ENCODE data around the gene TRPM8.
"Not testable (repeated sequence)": the region's sequence is repeated elsewhere in the genome, so short reads cannot be mapped to it uniquely, and the experiment has no call there.

TRPM8 gene

DNA sequence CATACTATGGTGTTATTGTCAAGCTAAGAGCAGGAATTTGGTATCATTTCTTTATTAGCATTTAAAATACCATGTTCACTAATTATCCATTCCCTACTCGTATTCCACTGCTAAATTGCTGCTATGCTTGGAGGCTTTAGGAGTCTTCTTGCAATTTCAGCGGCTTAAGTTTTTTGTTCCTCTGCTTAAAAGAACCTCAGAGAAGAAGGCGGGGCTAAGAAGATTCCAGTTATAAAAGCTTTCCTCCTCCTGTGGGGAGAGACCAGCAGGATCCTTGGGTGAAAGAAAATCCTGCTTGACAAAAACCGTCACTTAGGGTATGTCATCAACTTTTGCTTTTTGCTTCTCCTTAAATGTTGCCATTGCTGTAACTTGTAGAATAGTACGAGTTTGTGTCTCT is at the start of gene TRPM8:
TSS of gene TRPM8 (plus strand) at position 258 of the 400 bp plus-strand sequence. CDS start 9,165 bp downstream, outside the sequence.
- no peak for DNase-seq (ENCODE audit: low spot score)

DNA sequence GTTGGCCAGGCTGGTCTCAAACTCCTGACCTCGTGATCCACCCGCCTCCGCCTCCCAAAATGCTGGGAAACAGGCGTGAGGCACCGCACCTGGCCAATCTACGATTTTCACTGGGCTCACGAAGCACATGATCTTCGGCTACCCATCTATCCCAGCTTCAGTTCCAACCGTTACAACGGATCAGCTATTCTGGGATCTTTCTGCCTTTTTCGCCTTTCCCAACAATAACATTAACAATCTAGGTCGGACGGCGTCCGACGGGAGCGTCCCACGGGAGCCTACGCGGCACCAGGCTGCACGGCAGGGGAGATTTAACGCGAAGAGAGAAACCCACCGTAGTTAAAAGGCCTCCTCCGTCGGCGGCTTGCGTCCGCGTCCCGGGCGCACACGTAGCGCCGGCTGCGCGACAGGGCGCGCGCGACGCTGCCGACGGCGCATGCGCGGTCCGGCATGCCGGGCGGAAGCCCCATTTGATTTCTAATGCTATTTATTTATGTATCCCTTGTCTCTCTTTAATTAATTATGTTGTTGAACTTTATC is 49.1 kb upstream of the TRPM8 start, which contains the start of gene MSL3B:
TSS of gene MSL3B (minus strand) at position 394 of the 540 bp plus-strand sequence.
- peak; percentile 92 for DNase-seq (ENCODE audit: low spot score)

DNA sequence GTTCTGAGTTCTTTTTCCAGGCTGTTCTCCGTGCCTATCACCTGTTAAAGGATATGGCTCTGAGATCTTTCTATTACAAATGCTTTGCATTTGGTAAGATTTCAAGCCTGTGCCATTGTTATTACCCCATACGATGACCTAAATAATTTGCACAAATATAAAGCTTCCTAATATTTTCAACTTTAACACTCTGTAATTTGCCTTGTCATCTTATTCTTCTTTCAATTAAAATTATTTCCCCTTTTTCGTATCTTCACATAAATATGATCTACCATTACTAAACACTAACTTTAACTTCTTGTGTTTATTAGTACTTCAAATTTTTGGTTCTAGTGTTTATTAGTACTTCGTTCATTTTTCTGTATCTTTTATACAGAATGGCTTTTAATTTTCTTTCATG is 45.7 kb upstream of the TRPM8 start:
- no peak for DNase-seq (ENCODE audit: low spot score)

- DNase-seq (ENCODE audit: low spot score) = not testable (repeated sequence)
Observed at GRCh38 chr2:233872125-233872524, 45.0 kb upstream of the TRPM8 start.

- no peak for DNase-seq (ENCODE audit: low spot score)
Observed at GRCh38 chr2:233882353-233882752, 34.8 kb upstream of the TRPM8 start.

DNA sequence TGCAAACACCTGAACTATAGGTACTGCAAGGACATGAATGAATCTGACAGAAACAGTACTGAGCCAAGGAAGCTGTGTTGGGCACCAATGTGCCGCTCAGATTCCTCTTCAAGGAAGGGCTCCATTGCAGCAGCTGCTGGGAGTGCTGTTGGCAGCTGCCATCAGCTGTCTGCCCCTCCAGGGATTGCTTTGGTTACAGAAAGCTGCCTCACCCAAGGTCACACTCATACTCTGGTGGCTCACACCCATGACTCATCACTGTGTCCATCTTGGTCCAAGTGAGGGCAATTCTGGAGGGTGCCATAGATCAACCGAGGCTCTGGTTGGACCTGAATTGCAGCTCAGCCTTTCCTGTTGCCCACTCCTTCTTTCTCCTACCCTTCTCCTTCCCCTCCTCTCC is 24.4 kb upstream of the TRPM8 start:
- DNase-seq (ENCODE audit: low spot score) = no peak

- DNase-seq (ENCODE audit: low spot score) = not testable (repeated sequence)
Observed at GRCh38 chr2:233896253-233896652, 20.9 kb upstream of the TRPM8 start.

- no peak for DNase-seq (ENCODE audit: low spot score)
Observed at GRCh38 chr2:233901367-233901766, 15.8 kb upstream of the TRPM8 start.

DNA sequence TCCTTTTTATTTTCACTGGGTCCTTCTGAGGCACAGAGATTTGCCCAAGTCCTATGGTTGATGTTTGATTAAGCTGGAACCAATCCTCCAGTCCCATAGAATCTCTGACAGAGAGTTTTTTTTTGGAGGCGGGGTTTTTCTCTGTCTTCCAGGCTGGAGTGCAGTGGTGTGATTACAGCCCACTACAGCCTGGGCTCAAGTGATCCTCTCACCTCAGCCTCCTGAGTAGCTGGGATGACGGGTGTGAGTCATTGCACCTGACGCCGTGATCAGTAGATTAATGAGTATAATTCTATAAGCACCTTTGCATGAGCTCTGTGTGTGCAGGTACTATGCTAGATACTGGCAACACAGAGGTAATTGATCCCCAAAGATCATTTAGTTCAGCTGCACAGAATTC is 15.3 kb upstream of the TRPM8 start:
- DNase-seq (ENCODE audit: low spot score) = no peak

GRCh38 chr2:233905945-233906344 is 11.2 kb upstream of the TRPM8 start:
- DNase-seq (ENCODE audit: low spot score) = no peak

DNA sequence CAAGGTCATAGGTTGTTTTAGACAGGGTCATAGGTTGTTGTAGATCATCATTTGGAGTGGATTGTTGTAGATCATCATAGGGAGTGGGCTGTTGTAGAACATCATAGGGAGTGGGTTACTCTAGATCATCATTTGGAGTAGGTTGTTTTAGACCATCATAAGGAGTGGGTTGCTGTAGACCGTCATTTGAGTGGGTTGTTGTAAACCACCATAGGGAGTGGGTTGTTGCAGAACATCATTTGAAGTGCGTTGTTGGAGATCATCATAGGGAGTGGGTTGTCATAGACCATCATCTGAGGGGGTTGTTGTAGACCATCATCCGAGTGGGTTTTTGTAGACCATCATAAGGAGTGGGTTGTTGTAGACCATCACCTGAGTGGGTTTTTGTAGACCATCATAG is 9.5 kb upstream of the TRPM8 start:
- no peak for DNase-seq (ENCODE audit: low spot score)

DNA sequence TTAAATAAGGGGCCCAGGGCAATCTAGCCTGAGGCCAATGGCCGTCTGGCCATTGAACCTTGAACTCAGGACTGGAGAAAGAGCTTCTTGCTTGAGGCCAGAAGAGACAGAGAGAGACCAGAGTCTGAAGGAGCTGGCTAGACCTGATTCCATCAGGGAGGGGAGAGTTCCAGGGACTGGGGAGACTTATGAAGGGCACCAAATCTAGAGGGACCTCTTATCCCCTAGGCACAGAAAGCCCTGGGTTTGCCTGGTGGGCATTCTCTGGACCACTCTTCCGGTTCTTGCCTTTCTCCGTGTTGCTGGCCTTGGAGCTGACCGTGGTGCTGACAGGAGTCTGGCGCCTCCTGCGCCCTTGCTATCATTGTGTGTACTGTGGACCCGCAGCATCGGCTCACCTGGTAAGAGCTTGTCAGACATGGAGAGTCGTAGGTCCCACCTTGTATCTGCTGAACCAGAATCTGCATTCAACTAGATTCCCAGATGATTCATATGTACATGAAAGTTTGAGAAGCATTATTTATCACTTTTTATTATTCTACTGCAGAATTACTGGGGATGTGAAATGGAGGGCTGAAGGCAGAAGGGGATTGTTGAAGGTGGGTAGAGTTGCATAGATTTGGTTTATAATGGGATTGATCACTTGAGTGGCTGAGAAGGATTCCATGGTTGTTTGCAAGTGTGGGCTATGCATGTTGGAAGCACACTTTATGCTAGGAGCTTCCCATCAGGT is 4.3 kb upstream of the TRPM8 start:
- peak; percentile 50 for DNase-seq (ENCODE audit: low spot score)

DNA sequence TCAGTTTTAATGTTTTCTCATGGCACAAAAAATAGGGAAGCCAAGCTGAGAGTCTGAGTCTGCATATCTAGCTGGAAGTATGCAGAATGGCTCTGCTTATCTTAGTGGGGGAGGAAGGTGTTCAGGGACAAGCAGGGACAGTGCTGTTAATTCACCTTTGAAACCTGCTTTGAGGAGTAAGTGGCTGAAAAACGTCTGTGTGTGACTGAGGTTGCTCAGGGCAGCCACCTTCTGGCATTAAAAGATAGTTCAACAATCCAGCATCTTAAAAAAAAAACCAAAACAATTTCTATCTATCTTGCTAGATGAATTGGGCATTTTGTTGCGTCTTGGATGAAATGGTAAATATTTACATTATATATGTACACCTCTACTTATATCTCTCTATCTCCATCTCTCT is 2.0 kb upstream of the TRPM8 start:
- DNase-seq (ENCODE audit: low spot score) = no peak

DNA sequence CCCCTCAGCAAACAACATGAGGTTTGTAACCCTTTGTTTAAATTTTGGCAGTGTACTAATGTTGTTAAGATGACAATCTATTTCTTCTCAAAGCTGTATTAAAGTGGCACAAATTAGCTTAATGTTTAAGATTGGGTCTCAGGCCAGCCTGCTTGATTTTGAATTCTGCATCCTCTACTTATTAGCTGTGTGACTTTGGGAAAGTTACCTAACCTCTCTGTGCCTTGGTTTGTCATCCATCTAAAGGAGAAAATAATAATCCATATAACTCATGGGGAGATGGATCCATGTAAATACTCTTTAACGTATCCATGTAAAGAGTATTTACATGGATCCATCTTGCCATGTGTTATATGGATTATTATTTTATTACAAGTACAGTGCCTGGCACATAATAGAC is 2.1 kb downstream of the TRPM8 start:
- no peak for DNase-seq (ENCODE audit: low spot score)

GRCh38 chr2:233919938-233920337 is 2.8 kb downstream of the TRPM8 start:
- DNase-seq (ENCODE audit: low spot score) = no peak

- no peak for DNase-seq (ENCODE audit: low spot score)
Observed at GRCh38 chr2:233922471-233922870, 5.3 kb downstream of the TRPM8 start.

- DNase-seq (ENCODE audit: low spot score) = no peak
Observed at GRCh38 chr2:233925402-233925801, 8.2 kb downstream of the TRPM8 start.

DNA sequence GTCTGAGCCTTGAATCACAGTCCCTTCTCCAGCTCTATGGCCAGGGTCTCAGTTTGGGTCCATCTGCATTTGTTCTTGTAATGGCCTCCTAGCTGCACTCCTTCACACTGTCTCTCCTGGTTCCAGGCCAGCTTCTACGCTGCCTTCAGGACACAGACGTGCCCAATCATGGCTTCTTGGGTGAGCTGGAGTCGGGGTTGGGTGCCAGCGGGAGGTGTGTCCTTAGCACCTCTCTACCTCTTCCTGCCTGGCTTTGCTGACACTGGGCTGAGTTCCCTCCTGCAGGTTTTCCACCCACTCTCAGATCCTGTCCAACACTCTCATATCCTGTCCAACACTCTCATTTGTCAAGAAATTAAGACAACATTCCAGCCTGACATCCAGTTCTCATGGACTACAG is 9.6 kb downstream of the TRPM8 start:
- no peak for DNase-seq (ENCODE audit: low spot score)

- peak; percentile 29 for DNase-seq (ENCODE audit: low spot score)
Observed at GRCh38 chr2:233928594-233929351, 11.6 kb downstream of the TRPM8 start.

DNA sequence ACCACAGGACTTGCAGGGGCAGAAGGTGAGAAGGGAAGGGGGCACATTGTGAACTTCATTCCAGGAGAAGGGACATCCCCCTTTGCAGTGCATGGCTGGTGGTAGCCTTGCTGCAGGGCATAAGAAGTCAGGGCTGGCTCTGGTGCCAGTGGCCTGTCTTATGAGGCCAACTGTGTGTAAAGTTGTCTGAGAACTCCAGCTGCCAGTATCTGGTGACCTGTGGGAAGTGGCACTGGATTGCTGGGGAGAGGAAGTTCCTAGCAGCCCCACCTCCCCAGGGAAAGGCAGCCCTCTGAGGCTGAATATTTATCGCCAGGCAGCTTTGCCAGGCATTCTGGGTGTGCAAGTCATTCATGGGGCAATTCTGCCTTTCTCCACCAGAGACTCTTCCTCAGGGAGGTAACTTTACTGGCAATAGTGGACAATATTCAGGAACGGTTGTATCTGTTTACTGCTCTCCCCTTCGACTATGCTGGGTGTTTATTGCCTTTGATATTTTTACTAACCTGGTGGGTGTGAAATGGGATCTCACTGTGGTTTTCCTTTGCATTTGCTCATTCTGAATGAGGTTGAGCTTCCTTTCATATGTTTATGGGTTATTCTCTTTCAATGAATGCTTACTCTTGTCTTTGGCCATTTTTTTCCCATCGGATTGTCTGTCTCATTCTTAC is 12.3 kb downstream of the TRPM8 start:
- no peak for DNase-seq (ENCODE audit: low spot score)

DNA sequence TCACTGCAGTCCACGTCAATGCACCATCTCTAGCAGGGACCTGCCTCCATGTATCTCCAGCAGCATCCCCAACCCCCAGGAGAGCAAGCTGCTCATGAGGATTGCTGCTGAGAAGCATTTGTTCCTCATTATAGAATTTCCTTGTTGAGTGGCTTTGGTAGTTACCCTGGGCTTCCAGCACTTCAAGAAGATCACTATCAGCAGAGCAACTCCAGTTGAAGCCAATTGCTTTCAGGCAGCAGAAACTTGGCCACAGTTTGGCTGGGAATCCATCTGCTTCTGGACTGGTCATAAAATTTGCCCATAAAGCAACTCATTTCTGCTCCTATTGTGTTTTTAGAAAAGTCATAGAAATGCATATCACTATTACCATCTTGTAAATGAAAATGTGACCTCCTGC is 17.4 kb downstream of the TRPM8 start:
- DNase-seq (ENCODE audit: low spot score) = no peak

GRCh38 chr2:233935426-233935825 is 18.3 kb downstream of the TRPM8 start:
- no peak for DNase-seq (ENCODE audit: low spot score)

DNA sequence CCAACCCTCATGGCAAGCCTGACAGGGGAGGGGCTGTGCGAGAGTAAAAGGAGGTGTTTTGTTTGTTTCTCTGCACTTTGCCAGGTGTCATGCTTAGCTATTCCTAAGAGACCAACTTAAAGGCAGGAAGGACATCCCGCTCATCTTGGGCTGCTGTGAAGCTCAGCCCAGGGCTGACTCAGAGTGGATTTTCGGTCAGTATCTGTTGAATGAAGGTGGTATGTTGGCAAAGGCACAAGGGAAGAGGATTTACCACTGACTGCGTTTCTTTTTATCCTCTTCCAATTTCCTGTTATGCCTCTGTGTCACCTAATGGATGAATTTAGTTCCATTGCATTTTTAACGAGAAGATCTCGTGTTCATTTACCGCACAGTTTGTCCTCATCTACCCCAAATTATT is 18.9 kb downstream of the TRPM8 start:
- DNase-seq (ENCODE audit: low spot score) = no peak
